H1 (cell line): ENCODE results near the gene GSG1L. TPM values are rescaled to one million over a fixed set of nuclear protein-coding genes. Genes with fewer than 3 reads are reported as not detected.

Experiments used
- CTCF ChIA-PET: fragments of 300-600 bp; sonication (Branson Sonifier 250); formaldehyde crosslinking; loops from one replicate; lab custom pipeline; 2021; ENCODE audit not compliant: partially characterized antibody; lab: Charles Lee
- POLR2A ChIA-PET: fragments of 300-600 bp; sonication (Branson Sonifier 250); formaldehyde crosslinking; loops from one replicate; lab custom pipeline; 2021; ENCODE audit warnings: inconsistent platforms; ENCODE audit not compliant: partially characterized antibody; lab: Charles Lee
- DNase-seq, 2 experiments: peaks; one replicate each; pipeline versions ENCODE4 v3.0.0 to v3.0.0-alpha.2; 2010 to 2022; ENCODE audit warnings: low spot score in 2 of 2, low read depth in 1 of 2, mixed read lengths in 1 of 2
- FAIRE-seq: peaks from 2 replicates; lab custom pipeline; 2011; peaks lifted over from hg19 to GRCh38; lab: Jason Lieb, UNC
- H2AFZ ChIP-seq: 2 replicates; pipeline ENCODE4 v1.8.1; 2012; ENCODE audit warnings: low read length, inconsistent platforms
- H2AK5ac ChIP-seq: 2 replicates; pipeline ENCODE4 v1.6.1; 2013; ENCODE audit warnings: low read depth, low read length
- H2BK120ac ChIP-seq: replicated peaks from 2 replicates; pipeline ENCODE3; 2013; ENCODE audit warnings: low read depth, low read length, inconsistent platforms
- H2BK12ac ChIP-seq: 2 replicates; pipeline ENCODE4 v1.6.1; 2013; ENCODE audit warnings: low read depth, low read length
- H2BK15ac ChIP-seq: 2 replicates; pipeline ENCODE4 v1.6.1; 2013; ENCODE audit warnings: low read length
- H2BK20ac ChIP-seq: 2 replicates; pipeline ENCODE4 v1.6.1; 2013; ENCODE audit warnings: low read length
- H2BK5ac ChIP-seq: 2 replicates; pipeline ENCODE4 v1.6.1; 2013; ENCODE audit warnings: low read depth, low read length
- H3K14ac ChIP-seq: 2 replicates; pipeline ENCODE4 v1.6.1; 2013; ENCODE audit warnings: inconsistent platforms; ENCODE audit not compliant: insufficient read length
- H3K18ac ChIP-seq: 2 replicates; pipeline ENCODE4 v1.6.1; 2013; ENCODE audit warnings: low read length; ENCODE audit errors: extremely low read depth
- H3K23ac ChIP-seq: 2 replicates; pipeline ENCODE4 v1.6.1; 2013; ENCODE audit warnings: inconsistent platforms; ENCODE audit not compliant: insufficient read length
- H3K23me2 ChIP-seq: 2 replicates; pipeline ENCODE4 v1.6.1; 2013; ENCODE audit warnings: low read depth, low read length
- H3K27ac ChIP-seq: 2 replicates; pipeline ENCODE4 v1.6.1; 2011; ENCODE audit warnings: low read depth, low read length, inconsistent platforms
- H3K27me3 ChIP-seq, 4 experiments: replicated peaks in 1 of 4; 1 replicate in 1 of 4; 2 replicates in 3 of 4; pipeline versions ENCODE4 v1.6.1 to v1.8.1; 2011 to 2013; ENCODE audit warnings: low read length in 3 of 4, mild to moderate bottlenecking in 3 of 4, inconsistent platforms in 2 of 4, mixed read lengths in 2 of 4, moderate library complexity in 1 of 4; ENCODE audit not compliant: control insufficient read depth in 3 of 4, insufficient read depth in 3 of 4; ENCODE audit errors: extremely low read depth in 1 of 4
- H3K36me3 ChIP-seq, 4 experiments: 2 replicates each; pipeline versions ENCODE4 v1.6.1 to v1.8.1; 2011 to 2013; ENCODE audit warnings: mild to moderate bottlenecking in 4 of 4, low read length in 3 of 4, moderate library complexity in 2 of 4, control low read depth in 1 of 4, inconsistent platforms in 1 of 4; ENCODE audit not compliant: insufficient read depth in 4 of 4, control insufficient read depth in 2 of 4
- H3K4ac ChIP-seq: replicated peaks from 2 replicates; pipeline ENCODE3; 2013; ENCODE audit warnings: low read length, low read depth, mixed read lengths, inconsistent platforms; ENCODE audit not compliant: insufficient read length
- H3K4me1 ChIP-seq, 4 experiments: replicated peaks in 1 of 4; 1 replicate in 1 of 4; 2 replicates in 3 of 4; pipeline versions ENCODE4 v1.6.1 to v1.8.1; 2011 to 2013; ENCODE audit warnings: low read length in 3 of 4, inconsistent platforms in 2 of 4, mixed read lengths in 1 of 4; ENCODE audit not compliant: insufficient read depth in 4 of 4, control insufficient read depth in 3 of 4
- H3K4me2 ChIP-seq, 2 experiments: 2 replicates each; pipeline versions ENCODE4 v1.6.1 to v1.8.1; 2011 to 2013; ENCODE audit warnings: low read depth in 2 of 2, low read length in 2 of 2, control low read depth in 1 of 2, inconsistent platforms in 1 of 2, mild to moderate bottlenecking in 1 of 2; ENCODE audit not compliant: insufficient read depth in 1 of 2
- H3K4me3 ChIP-seq, 4 experiments: fragments of 200-600, 300-600 bp in 1 of 4; sonication (generic), shearing (Covaris generic), sonication (Bioruptor Twin) in 1 of 4; 2 replicates each; pipeline versions ENCODE4 v1.5.1 to v1.8.1; 2011 to 2016; ENCODE audit warnings: low read length in 4 of 4, low read depth in 3 of 4, control low read depth in 2 of 4, inconsistent platforms in 2 of 4, mild to moderate bottlenecking in 2 of 4, mixed read lengths in 1 of 4, moderate library complexity in 1 of 4; ENCODE audit not compliant: insufficient read depth in 2 of 4; ENCODE audit errors: extremely low read depth in 1 of 4
- H3K56ac ChIP-seq: replicated peaks from 2 replicates; pipeline ENCODE3; 2013; ENCODE audit warnings: low read depth, mild to moderate bottlenecking, mixed read lengths, low read length, inconsistent platforms; ENCODE audit not compliant: insufficient read length
- H3K79me1 ChIP-seq: 2 replicates; pipeline ENCODE4 v1.6.1; 2013; ENCODE audit warnings: low read depth, low read length, control low read depth
- H3K79me2 ChIP-seq, 2 experiments: 2 replicates each; pipeline versions ENCODE4 v1.6.1 to v1.8.1; 2012 to 2013; ENCODE audit warnings: low read length in 2 of 2, mild to moderate bottlenecking in 2 of 2, inconsistent platforms in 1 of 2; ENCODE audit not compliant: insufficient read depth in 2 of 2, control insufficient read depth in 1 of 2
- H3K9ac ChIP-seq, 4 experiments: replicated peaks in 1 of 4; 1 replicate in 1 of 4; 2 replicates in 3 of 4; pipeline versions ENCODE4 v1.6.1 to v1.8.1; 2011 to 2013; ENCODE audit warnings: low read depth in 3 of 4, low read length in 3 of 4, control low read depth in 2 of 4, mild to moderate bottlenecking in 2 of 4, moderate library complexity in 2 of 4, inconsistent platforms in 1 of 4; ENCODE audit errors: extremely low read depth in 1 of 4
- H3K9me3 ChIP-seq, 2 experiments: 2 replicates each; pipeline versions ENCODE4 v1.6.1 to v1.8.1; 2012 to 2013; ENCODE audit warnings: mild to moderate bottlenecking in 2 of 2, moderate library complexity in 2 of 2, control low read depth in 1 of 2, inconsistent platforms in 1 of 2, low read depth in 1 of 2, low read length in 1 of 2, mixed read lengths in 1 of 2; ENCODE audit not compliant: insufficient read depth in 2 of 2
- H4K20me1 ChIP-seq, 2 experiments: replicated peaks in 1 of 2; 2 replicates each; pipeline versions ENCODE3 to v1.8.1; 2011 to 2013; ENCODE audit warnings: inconsistent platforms in 2 of 2, low read length in 2 of 2, mild to moderate bottlenecking in 1 of 2; ENCODE audit not compliant: insufficient read depth in 2 of 2, control insufficient read depth in 1 of 2
- H4K5ac ChIP-seq: 2 replicates; pipeline ENCODE4 v1.6.1; 2013; ENCODE audit warnings: low read length, low read depth, mixed read lengths, inconsistent platforms; ENCODE audit not compliant: insufficient read length
- H4K8ac ChIP-seq: 2 replicates; pipeline ENCODE4 v1.8.0; 2013; ENCODE audit warnings: mild to moderate bottlenecking, moderate library complexity, low read length, inconsistent platforms; ENCODE audit not compliant: insufficient read depth; ENCODE audit errors: extremely low read depth
- H4K91ac ChIP-seq: replicated peaks from 2 replicates; pipeline ENCODE3; 2013; ENCODE audit warnings: low read length, mixed read lengths, inconsistent platforms; ENCODE audit not compliant: insufficient read length
- CBX8 ChIP-seq: fragments of 300-800, 300-1000 bp; sonication (generic); IDR thresholded peaks from 2 replicates; pipeline ENCODE4 v1.7.1; 2016; ENCODE audit warnings: low read depth, low read length, borderline replicate concordance
- EGR1 ChIP-seq: IDR thresholded peaks from 2 replicates; pipeline ENCODE4 v1.6.1; 2011; ENCODE audit warnings: low read depth, low read length, borderline replicate concordance
- EZH2 ChIP-seq: fragments of 200-600 bp; sonication (generic); IDR thresholded peaks from 2 replicates; pipeline ENCODE4 v1.7.1; 2012; ENCODE audit warnings: low read depth, mild to moderate bottlenecking, moderate library complexity, low read length, inconsistent platforms; ENCODE audit not compliant: severe bottlenecking
- KDM5A ChIP-seq: fragments of 200-600 bp; IDR thresholded peaks from 2 replicates; pipeline ENCODE4 v1.7.1; 2012; ENCODE audit warnings: mild to moderate bottlenecking, low read length, inconsistent platforms, mixed read lengths
- POLR2A ChIP-seq, 2 experiments: IDR thresholded peaks; 1 replicate in 1 of 2; 2 replicates in 1 of 2; pipeline ENCODE4 v1.6.1; 2011; ENCODE audit warnings: low read depth in 2 of 2, low read length in 2 of 2, mild to moderate bottlenecking in 2 of 2; ENCODE audit errors: control extremely low read depth in 1 of 2
- RBBP5 ChIP-seq: IDR thresholded peaks from 2 replicates; pipeline ENCODE4 v1.7.1; 2012; ENCODE audit warnings: low read depth, mild to moderate bottlenecking, inconsistent platforms, low read length, moderate library complexity, borderline replicate concordance
- RNF2 ChIP-seq: fragments of 200-900, 300-1000 bp; sonication (generic); IDR thresholded peaks from 2 replicates; pipeline ENCODE4 v1.7.1; 2016; ENCODE audit warnings: borderline replicate concordance, low read depth, mild to moderate bottlenecking, antibody characterized with exemption, low read length; ENCODE audit not compliant: poor library complexity, severe bottlenecking; ENCODE audit errors: missing control alignments
- RXRA ChIP-seq: IDR thresholded peaks from 2 replicates; pipeline ENCODE4 v1.6.1; 2011; ENCODE audit warnings: low read depth, mild to moderate bottlenecking, low read length, moderate library complexity; ENCODE audit not compliant: insufficient read depth
- SP2 ChIP-seq: IDR thresholded peaks from 2 replicates; pipeline ENCODE4 v1.6.1; 2012; ENCODE audit warnings: mild to moderate bottlenecking, low read length, inconsistent platforms
- TAF7 ChIP-seq: optimal IDR thresholded peaks from 2 replicates; pipeline ENCODE3; 2011; ENCODE audit warnings: low read depth, mild to moderate bottlenecking, inconsistent platforms, low read length, moderate library complexity, borderline replicate concordance
- TEAD4 ChIP-seq: IDR thresholded peaks from 2 replicates; pipeline ENCODE4 v1.6.1; 2012; ENCODE audit warnings: low read depth, low read length, inconsistent platforms, mixed read lengths
- ZNF274 ChIP-seq: IDR thresholded peaks from 2 replicates; pipeline ENCODE4 v1.7.0; 2012; ENCODE audit warnings: low read length, borderline replicate concordance; ENCODE audit errors: extremely low read depth
- WGBS, 2 experiments: shearing (Covaris generic) in 1 of 2; methylation state at CpG; one replicate each; pipeline versions ENCODE4 v1.1.6 to v1.1.7; 2013 to 2015; ENCODE audit warnings: low lambda C conversion rate in 2 of 2, mixed read lengths in 2 of 2, inconsistent platforms in 1 of 2, low coverage in 1 of 2, missing lambda C conversion rate in 1 of 2; ENCODE audit not compliant: insufficient replicate concordance in 2 of 2, insufficient coverage in 1 of 2, insufficient read length in 1 of 2; ENCODE audit errors: extremely low coverage in 1 of 2, missing lambda C conversion rate in 1 of 2; 5-methylcytosine and 5-hydroxymethylcytosine counted together
- polyA plus RNA-seq, 7 experiments: library from polyadenylated mRNA; depleted of rRNA in 3 of 7; stranded (reverse) in 5 of 7; unstranded in 2 of 7; fragments of >200 nt in 5 of 7; fragments of 200-250 nt in 2 of 7; gene quantifications; 1 replicate in 5 of 7; 2 replicates in 1 of 7; 4 replicates in 1 of 7; pipeline versions ENCODE4 v1.2.1 to v1.2.3, GENCODE V29; 2011 to 2013; ENCODE audit warnings: missing spikeins in 2 of 7, mixed read lengths in 2 of 7
- total RNA-seq: library from RNA; stranded (reverse); fragmentation: NEBNext Ultra II Directional; extraction: Animal tissue kit (Norgen Biotek cat#: 25700); gene quantifications from 2 replicates; pipeline ENCODE4 v1.2.1, GENCODE V29; 2021
- TF ChIP-seq, protein P1 (sequence below): IDR thresholded peaks from 2 replicates; pipeline ENCODE4 v1.6.1; 2011; ENCODE audit warnings: low read depth, mild to moderate bottlenecking, low read length; ENCODE audit not compliant: insufficient read depth

Gene GSG1L
- total and polyA plus RNA-seq, 2 of the 8 experiments (the other 6 are each of a cell fraction or from before 2014, with no cell fraction given): 0.71 to 1.1 TPM

DNA sequence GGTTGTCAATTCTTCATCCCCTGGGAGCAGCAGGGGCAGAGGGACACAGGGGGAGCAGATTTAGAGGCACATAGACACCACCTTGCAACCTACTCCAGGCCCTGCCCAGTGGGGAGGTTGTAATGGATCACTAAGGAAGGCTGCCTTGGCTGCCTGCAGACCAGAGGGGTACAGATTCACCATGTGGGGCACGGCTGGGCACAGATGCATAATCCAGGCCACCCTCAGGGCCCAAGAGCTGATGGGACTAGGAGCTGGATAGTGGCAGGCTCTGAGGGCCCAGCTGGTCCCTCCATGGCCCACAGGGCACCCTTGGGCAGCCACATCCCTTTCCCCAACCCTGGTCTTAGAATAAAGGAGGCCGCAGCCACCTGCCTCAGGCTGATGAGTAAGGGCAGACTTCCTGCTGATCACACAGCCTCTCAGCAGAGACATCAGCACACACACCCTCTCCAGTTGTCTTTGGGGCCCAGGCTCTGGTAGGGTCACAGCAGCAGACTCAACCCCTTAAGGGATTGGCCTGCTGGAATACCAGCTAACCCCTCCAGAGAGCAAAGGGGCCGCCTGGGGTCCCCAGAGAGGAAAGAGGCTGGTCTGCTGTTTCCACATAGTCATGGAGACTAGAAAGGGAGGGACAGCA is 224.9 kb downstream of the GSG1L start:
- Histone ChIP-seq H3K79me1 (no peaks in the 10 kb centered on the region), H3K36me3 (no peaks in the 10 kb centered on the region), H2BK120ac (no peak overlapping the region), H2BK20ac (no peak overlapping the region), H3K4me3 (no peak overlapping the region), H4K20me1 (no peaks in the 10 kb centered on the region), H3K23ac (no peak overlapping the region), H3K4ac (no peak overlapping the region), H3K23me2 (no peaks in the 10 kb centered on the region), H4K91ac (no peak overlapping the region), H2BK12ac (no peak overlapping the region), H3K4me2 (no peak overlapping the region), H3K79me2 (no peaks in the 10 kb centered on the region), H2AFZ (no peak overlapping the region), H3K9me3 (no peaks in the 10 kb centered on the region), H3K27me3 (no peaks in the 10 kb centered on the region), H4K5ac (no peak overlapping the region), H3K9ac (no peak overlapping the region), H3K4me1 (no peaks in the 10 kb centered on the region; a peak in 1 of 7 replicates), H4K8ac (no peak overlapping the region), H3K14ac (no peak overlapping the region), H3K27ac (no peak overlapping the region), H2BK15ac (no peak overlapping the region), H2BK5ac (no peak overlapping the region), H3K18ac (no peak overlapping the region), H3K56ac (no peak overlapping the region), H2AK5ac (no peak overlapping the region)
- CTCF ChIA-PET: interaction anchor here (0.6 to 2.0 kb wide), 5 partner anchors 15 to 104 kb away, joined by 3 to 7 read pairs (median 5); no protein-coding TSS in a partner anchor
- WGBS, 2 experiments: 82% methylated on average over 3 of the region's 3 CpGs; no CpG with 5 or more reads in 1 of the 2 experiments
- DNase-seq: no peak
- FAIRE-seq: no peak
- POLR2A ChIA-PET: interaction anchor here (1.3 kb wide), 1 partner anchor 14 kb away, joined by 3 read pairs; no protein-coding TSS in a partner anchor
- no peak for TF ChIP-seq EZH2
- no peak for TF ChIP-seq POLR2A (IDR thresholded peaks at IDR 0.05; ENCODE audit: control extremely low read depth in 1 of 2, low read depth in 2 of 2, low read length in 2 of 2)
- no peak for TF ChIP-seq RBBP5
- no peak for TF ChIP-seq EGR1
- TF ChIP-seq TAF7: no peak
- TF ChIP-seq RNF2: no peak
- TF ChIP-seq ZNF274: no peak
- no peak for TF ChIP-seq KDM5A
- TF ChIP-seq RXRA: no peak
- TF ChIP-seq SP2: no peak
- TF ChIP-seq CBX8: no peak
- TF ChIP-seq, protein P1, sequence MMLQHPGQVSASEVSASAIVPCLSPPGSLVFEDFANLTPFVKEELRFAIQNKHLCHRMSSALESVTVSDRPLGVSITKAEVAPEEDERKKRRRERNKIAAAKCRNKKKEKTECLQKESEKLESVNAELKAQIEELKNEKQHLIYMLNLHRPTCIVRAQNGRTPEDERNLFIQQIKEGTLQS: no peak
- no peak for TF ChIP-seq TEAD4
